HG03432 (cell line): Measurements from ENCODE around the gene SFMBT2.
A peak's percentile ranks its signal among the peaks of the same experiment; 100 is the strongest.

Source experiments
- ATAC-seq: cut with Tn5 transposase; IDR thresholded peaks from one replicate; pipeline ENCODE4 v1.9.1; 2021; ENCODE audit warnings: mild to moderate bottlenecking, moderate library complexity; ENCODE audit not compliant: unreplicated experiment

Gene SFMBT2

DNA sequence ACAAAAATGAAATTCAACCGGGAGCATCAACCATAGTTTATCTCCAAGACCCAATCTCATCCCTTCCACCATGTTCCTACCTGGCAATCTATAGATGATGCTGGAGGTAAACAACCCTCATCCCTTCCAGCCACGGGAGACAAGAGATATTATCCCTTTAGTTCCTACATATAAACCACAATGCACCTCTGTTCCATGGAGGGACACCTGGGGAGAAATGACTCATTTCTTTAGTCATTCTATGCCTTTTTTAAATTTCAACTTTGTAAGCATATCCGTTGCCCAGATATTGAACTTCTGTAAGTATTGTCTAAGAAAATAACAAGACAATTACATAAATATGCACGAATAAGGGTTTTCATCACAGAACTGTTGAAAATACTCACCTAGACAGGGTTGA, 15.5 kb upstream of the SFMBT2 start:
- no peak for ATAC-seq

DNA sequence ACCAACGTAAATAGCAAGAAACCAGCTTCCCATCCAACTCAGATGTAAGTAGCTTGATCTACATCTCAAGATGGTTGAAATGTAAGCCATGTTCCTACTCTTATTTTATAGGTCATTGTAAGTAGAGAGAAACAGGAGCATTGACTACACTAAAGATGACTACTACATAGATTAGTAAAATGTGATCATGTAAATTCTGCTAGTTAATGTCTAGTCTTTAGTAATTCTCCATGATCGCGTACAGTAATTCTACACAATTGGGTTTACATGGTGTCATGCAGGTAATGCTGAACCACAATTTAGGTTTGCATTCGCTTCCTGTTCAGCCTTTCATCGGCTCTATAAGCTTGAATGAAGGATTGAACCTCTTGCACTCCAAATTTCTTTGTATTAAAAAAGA, 14.9 kb upstream of the SFMBT2 start:
- ATAC-seq = no peak

DNA sequence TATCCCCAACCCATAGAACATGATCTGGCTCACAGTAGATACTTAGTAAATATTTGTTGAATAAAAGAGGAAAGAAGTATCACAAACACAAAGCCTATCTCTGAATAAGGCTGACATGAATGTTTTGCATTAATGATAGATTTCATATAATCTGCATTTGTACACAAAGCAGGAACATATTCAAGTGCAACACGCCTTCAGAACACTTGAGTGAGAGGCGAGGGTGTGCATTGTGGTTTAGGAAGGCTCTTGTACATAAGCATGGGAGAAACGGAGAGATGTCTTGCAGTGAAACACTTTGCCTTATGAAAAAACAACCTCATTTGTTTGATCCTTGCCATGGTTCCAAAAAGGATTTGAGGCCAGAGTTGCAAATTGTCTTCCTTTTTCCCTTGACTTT, 14.1 kb upstream of the SFMBT2 start:
- ATAC-seq = no peak

DNA sequence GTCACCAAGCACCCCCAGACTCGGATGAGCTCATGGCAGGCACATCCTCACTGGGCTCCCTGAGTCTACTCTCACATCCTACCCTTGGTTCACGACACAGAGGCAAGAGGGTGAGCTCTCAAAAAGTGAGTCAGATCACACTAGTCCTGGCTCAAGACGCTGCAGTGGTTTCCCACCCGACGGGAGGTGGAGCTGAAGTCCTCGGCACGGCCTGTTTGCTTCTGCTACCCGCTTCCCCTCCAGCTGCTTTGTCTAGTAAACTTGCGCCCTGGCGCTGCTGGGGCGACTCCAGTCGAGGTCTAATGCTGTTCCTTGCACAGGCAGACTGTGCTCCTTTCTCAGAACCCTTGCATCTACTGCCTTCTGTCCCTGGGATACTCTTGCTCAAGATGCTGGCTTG, 13.5 kb upstream of the SFMBT2 start:
- no peak for ATAC-seq

DNA sequence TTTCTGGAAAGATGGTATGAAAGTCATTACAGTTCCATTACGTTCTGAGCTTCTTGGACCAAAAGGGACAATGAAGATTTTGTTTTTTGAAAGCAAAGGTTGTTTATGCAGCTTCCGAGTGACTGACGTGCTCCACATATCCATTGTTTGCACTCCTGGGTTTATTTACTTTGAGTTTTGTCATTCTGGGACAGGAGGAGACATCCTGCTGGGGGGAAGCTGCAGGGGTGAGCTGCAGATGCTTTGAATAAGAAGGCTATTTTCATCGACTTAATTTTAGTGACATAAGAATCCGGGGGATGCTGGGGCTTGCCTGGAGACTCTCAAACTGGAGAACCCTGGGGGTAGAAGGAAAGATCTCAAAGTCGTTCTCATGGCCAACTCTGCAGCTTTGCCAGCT, 12.7 kb upstream of the SFMBT2 start:
- ATAC-seq = no peak

DNA sequence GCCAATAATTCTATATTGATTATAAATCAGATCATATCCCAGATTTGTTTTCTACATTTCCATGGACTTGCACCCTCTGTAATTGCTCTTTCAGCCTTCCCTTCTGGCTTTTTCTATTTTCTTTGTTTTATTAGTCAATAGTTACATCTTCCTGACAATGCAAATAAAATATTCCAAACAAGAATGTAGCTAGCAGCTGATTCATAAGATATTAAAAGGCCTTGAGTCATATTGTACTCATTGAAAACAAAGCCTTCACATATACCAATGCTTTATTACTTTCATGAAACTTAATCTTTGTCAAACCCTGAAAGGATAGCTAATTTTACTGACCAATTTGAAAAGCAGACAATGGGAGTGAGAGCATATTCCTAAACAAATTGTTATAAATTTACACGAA, 10.7 kb upstream of the SFMBT2 start:
- no peak for ATAC-seq

DNA sequence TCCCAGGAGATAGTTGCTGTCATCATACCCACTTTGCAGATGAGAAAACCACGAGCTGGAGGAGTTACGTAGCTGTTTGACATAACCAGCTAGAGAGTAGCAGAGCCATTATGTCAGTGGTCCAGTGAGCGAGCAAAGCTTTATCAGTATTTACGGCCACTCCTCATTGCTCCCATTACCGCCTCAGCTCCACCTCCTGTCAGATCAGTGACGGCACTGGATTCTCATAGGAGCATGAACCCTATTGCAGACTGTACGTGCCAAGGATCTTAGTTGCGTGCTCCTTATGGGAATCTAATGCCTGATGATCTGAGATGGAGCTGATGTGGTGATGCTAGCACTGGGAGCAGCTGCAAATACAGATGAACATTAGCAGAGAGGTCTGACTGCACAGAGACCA, 9.2 kb upstream of the SFMBT2 start:
- ATAC-seq = no peak

DNA sequence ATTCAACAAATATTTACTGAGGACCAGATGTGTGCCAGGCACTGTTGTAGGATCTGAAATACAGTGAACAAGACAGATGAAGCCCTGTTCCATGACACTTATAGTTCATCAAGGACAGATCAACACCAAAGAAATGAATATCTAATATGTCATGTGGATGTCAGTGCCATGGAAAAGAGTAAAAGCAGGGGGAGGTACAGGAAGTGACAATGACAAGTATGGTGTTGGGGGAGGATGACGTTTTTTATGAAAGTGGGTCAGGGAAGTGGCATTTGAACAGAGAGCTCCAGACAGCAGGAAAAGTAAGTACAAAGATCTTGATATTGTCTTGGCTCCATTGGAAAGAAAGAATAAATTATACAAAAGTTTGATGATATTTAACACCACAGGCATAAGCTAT, 7.0 kb upstream of the SFMBT2 start:
- ATAC-seq = no peak

DNA sequence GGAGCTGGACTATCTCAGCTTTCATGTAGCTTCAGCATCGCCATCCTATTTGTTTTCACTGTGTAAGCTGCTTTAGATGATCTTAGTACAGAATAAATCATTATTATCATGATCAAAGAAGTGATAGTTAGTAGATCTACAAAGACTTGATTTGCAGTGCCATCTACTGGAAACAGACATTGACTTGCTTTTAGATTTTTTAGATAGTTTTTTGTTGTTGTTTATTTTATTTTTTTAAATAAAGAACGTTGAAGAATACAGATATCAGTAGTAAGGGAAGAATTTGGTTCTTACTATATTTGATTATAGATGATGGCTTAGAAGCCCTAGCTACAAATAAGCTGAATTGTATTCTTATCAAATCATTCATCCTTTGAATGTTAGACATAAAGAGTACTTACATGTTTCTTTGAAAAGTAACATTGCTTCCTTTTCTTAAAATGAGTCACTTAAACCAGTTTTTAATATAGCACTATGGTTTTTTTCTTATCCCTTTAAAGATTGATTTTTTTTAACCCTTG, 6.3 kb upstream of the SFMBT2 start:
- no peak for ATAC-seq

DNA sequence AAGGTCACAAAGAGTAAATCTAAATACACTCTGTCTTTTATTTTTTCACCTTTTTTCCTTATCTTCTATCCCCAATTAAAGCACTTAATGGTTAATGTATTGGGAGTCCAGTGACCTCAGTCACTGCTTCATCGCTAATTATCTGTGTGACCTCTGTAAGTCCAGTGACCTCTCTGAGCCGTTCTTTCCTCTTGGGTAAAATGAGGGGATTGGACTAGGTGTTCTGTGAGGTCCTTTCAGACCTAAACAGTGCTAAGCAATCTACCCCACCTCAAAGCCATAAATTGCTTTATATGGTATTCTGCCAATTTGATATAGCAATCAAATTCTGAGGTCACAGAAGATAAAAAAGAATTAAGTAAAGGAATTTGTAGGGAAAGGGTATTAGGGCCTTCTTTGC, 3.9 kb upstream of the SFMBT2 start:
- ATAC-seq = no peak

DNA sequence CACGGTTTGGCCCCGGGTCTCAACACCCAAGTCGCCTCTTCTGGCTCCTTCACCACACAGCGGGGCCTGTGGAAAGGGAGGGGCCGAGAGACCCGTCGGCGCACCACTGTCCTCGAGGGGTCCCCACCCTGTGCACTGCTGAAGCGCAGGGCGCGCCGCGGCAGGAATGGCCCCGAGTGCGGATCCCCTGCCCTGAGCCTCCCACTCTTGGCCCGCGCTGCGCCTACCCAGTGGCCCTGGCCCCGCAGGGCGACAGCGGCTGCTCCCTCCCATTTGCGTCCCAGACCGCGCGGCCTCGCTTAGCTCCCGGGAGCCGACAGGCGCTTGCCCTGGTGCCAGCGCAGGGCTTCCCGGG, 2.1 kb upstream of the SFMBT2 start:
- no peak for ATAC-seq

DNA sequence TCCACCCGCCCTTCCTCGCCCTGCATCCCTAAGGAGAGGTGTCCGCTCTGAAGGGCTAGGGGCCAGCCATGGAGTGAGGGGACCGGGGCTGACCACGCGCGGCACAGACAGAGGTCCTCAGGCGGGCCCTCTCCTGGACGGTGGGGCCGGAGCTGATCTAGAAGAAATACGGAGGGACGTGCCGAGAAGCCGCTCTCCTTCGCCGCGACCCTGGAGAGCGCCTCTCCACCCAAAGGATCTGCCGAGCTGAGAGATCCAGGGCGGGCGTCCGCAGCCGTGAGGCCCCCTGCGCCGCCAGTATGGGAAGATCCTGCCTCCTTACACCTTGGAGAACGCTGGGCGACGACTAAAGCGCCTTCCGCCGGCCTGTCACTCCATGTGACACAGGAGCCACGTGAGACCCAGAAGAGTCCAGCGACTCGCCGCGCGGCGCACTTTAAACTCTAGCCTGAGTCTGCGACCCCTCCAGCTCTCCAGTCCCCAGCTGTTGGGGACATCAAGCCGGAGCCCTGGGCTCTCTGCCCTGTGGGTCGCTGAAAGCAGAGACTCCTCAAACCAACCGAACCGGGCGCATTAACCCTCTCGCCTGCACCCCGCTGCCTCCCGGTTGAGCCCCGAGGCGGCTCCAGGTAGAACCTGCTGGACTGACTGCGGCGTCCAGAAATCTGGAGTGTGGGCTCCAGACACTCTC, 1.5 kb upstream of the SFMBT2 start:
- no peak for ATAC-seq

DNA sequence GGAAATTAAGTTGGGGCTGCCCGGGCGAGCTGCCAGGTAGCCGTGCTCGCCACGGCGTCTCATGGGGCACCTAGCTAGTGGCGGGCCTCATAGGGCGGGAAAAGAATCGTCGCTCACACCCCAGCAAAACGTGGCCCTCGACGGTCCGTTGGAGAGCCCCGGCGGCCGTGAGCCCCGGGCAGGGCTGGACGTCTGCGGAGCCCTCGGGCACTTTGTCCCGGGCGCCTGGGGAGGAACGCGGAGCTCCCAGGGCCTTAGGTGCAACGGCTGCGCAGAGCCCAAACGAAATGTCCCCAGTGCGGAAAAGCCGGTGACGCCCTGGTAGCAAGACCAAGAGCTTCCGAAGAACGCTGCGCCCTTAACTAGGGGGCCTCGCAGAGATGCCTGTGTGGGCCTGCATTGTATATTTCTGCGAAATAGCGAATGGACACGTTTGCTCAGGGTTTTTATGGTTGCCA, 866 bp upstream of the SFMBT2 start:
- ATAC-seq = no peak

DNA sequence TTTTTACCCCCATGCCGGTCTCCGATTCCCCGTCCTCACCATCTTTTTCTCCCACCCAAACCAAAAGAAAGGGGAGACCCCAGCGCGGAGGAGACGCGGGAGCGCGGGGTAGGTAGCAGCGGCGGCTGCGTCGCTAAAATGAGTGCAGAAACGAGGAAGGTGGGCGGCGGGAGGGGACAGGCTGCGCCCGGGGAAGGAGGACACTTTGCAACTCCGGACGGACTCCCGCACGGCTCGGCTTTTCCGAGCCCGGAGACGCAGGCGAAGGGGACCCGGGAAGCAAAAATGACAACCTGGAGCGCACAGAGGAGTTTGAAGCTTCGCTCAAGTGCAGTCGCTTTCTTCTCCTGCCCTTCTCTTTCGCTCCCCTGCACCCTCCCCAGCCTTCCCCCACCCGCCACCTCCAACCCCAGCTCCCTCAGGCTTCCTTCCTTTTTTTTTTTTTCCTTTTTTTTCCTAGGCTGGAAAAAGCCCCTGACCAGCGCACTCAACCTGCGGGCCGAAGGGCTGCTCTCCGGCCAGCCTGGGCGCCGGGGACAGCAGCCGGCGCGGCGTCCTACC, 453 bp downstream of the SFMBT2 start:
- ATAC-seq = no peak

DNA sequence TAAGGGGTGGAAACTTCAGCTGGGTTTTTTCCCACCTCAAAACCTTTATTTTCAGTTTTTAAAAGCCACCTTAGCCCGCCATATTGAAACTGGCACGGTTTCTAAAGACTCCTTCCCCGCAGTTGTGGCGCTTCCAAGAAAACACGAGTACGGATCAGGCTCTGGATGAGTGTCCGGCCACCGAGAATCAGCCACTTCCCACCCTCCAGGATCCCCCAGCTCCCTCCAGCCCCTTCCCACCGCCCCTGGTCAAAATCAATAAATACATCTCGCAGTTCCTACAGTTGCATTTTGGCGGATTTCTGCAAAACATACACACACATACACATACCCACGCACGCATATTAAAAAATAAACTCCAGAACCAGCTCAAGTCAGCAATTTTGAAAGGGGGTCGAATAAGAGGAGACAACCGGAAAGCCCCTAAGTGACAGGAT, 1.1 kb downstream of the SFMBT2 start:
- no peak for ATAC-seq

DNA sequence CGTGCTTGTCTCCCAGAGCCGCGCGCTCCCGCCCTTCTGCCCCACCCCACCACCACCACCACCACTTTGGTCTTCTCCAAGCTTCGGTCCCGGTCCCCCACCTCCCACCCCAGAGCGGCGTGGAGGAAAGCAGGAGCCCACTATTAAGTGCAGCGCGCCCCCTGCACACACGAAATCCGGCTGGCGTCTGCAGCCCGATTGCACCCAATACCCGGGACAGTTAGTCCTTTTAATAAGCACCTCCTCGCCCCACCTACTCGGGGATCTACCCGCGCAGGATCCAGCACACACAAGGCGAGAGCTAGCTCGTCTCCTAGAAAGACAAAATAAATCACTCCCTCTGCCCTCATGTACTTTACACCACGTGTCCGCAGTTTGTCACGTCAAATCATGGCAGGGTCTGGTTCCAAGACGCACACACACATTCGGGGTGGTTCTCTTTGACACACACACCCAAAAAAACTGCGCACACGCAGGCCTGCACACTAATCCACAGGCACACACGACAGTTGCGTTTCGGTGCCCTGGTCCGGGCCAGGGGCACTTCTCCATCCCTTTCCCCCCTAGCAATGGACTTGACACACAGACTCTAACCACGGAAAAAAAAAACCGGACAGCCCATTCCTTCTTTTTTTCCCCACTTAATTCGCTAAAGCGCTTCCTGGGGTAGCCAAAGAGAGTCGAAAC, 1.6 kb downstream of the SFMBT2 start:
- peak; percentile 39 for ATAC-seq

DNA sequence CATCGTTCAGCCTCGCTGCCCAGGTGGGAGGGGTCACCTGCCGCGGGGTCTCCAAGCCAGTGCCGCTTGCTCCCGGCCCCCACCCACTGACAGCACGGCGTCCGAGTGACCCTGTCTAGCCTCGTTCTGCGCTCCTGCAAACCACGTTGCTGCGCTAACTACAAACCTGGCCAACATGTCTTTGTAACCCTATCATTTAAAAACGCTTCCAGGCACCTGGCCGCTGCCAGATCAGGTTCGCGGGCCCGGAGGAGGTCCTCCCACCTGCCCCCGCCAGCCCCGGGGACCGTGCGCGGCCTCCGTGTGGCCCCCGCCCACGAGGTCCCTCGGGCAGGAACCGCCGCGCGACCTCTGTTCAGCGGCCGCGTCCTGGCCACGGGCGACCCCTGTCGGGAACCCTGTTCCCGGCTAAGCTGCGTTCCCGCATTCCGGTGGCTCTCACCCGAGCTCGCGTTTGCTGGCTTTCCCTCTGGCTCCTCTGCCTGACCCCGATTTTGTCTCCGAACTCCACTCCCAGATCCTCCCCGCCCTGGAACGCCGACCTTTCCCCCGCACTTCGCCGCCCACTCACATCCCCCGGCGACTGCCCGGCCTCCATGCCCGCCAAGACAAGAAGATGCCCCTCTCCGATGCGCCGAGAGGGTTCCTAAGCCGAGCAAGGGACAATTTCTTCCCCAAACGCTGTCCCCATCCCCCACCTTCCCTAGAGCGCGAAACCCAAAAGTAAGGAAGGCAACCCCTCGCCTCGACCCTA, 2.4 kb downstream of the SFMBT2 start:
- peak; percentile 37 for ATAC-seq

DNA sequence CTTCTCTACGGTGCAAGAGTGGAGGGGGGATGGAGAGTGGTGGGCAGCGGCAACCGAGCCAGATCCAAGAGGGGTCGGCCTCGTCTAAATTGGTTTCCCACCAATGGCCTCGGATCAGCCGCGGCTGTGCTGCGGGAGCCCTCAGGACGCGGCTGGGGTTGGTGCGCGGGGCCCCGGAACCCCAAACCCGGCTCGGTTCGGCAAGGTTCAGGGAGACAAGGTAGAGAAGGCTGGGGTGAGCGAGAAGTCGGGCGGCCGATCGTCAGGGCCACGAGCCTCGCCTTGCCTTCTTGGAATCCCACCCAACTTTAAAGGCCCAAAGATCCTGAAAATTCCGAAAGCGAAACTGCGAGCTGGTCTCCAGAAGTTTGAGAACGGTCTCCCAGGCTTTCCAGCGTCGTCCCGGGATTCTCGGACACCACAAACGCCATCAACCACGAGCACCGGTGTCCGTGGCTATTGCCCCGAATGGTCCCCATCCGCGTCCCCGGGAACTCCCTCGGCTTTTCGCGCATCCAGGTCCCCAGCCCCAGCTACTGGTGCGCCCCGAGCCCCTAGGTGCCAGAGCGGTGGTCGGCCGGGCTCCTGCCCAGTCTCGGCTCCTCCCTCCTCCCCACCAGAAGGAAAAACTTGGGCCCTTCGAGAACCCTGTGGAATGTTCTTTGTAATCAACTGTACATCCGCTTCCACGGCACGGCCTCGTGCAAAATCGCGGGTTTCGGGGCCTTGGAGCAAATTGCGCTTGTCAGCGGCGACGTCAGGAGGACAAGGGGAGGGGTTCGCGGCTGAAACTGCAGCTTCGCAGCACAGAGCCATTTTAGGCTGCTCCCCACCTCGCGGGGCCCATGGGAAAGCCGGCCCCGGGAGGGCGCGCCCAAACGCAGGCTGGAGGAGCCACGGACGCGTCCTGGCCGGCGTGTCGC, 3.2 kb downstream of the SFMBT2 start:
- peak; percentile 25 for ATAC-seq

DNA sequence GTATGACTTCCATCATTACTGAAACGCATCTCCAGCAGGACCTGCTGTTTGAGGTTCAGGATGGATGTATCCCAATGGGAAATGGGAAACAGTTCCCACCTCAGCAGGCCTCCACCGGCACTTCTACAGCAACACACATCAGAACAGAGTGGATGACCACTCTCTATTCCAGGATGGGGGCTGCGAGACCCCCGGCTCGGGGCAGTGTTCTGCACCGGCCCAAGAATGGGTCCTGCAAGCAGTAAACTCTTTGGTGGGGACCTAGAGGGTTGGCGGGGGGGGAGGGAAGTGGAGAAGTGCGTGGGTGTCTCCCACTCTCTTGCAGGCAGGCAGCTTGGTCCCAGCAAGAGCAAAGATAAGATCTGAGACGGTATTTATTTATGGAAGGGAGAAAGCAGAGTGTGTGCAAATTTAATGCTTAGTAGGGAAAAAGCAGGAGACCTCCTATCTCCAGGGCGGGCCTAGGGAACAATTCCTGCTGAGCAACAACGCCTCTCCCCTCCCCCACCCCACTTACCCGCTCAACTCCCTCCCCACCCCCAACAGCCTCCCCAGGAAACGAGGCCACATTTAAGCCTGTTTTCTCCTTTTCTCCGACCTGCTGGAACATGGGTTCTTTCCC, 4.0 kb downstream of the SFMBT2 start:
- no peak for ATAC-seq

DNA sequence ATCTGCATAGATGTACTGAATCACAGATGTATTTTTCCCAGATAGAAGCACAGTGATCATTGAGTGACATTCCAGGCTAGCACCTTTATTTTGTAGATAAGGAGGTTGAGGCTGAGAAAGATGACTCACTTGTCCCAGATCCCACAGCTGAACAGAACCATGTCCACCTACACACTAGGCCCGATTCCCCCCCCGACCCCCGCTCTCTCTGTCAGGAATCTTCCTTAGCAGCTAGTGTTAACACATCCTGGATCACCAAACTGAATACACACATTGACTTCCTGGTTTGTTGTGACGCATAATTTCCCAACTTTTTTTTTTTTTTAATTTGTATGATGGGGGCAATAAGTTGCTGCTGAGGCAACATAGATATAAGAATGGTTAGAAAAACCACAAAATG, 5.2 kb downstream of the SFMBT2 start:
- no peak for ATAC-seq
